Thoracic aorta (tissue), 2 donors: ENCODE data around the gene FHIT. TPM values are rescaled to one million over a fixed set of nuclear protein-coding genes. Genes with fewer than 3 reads are reported as not detected.

ENCODE experiments used
- ATAC-seq: fragments of 150-250 bp; one replicate; pipeline ENCODE4 v1.8.0; 2017; ENCODE audit warnings: low read depth; ENCODE audit not compliant: insufficient number of reproducible peaks, low FRiP score
- DNase-seq: peaks from one replicate; pipeline ENCODE4 v3.0.0-alpha.2; 2020; ENCODE audit warnings: low spot score
- H3K27ac ChIP-seq, 2 donors: fragments of 200-600 bp; sonication (generic); 1 replicate in 1 of 2; 2 replicates in 1 of 2; pipeline ENCODE4 v1.5.1; 2016; ENCODE audit warnings: mild to moderate bottlenecking in 2 of 2, moderate library complexity in 2 of 2
- H3K27me3 ChIP-seq: fragments of 200-600 bp; sonication (generic); replicated peaks from 2 replicates; pipeline ENCODE4 v1.6.0; 2016; ENCODE audit warnings: mild to moderate bottlenecking; ENCODE audit not compliant: insufficient read depth
- H3K36me3 ChIP-seq: fragments of 200-600 bp; sonication (generic); one replicate; pipeline ENCODE4 v1.5.1; 2016
- H3K4me1 ChIP-seq, 2 donors: fragments of 200-600 bp; sonication (generic); 1 replicate in 1 of 2; 2 replicates in 1 of 2; pipeline versions ENCODE4 v1.5.1 to v1.6.0; 2016; ENCODE audit warnings: low read depth in 2 of 2, mild to moderate bottlenecking in 1 of 2; ENCODE audit not compliant: control insufficient read depth in 1 of 2
- H3K4me3 ChIP-seq: fragments of 200-600 bp; sonication (generic); 2 replicates; pipeline ENCODE4 v1.5.1; 2016; ENCODE audit warnings: mild to moderate bottlenecking
- H3K9me3 ChIP-seq: fragments of 200-600 bp; sonication (generic); 2 replicates; pipeline ENCODE4 v1.5.1; 2016
- total RNA-seq, 2 donors: library from RNA; depleted of rRNA; stranded (reverse); fragments of >200 nt; gene quantifications; one replicate each; pipeline versions ENCODE4 v1.1.0 to v1.2.3, GENCODE V29; 2016
- TF ChIP-seq, protein P1 (sequence below): fragments of 200-600 bp; sonication (generic); IDR thresholded peaks from one replicate; pipeline ENCODE4 v1.5.1; 2019; ENCODE audit warnings: antibody characterized with exemption

Gene FHIT
- total RNA-seq, 2 donors from 2014 or later, result 2.0 to 2.3 TPM

DNA sequence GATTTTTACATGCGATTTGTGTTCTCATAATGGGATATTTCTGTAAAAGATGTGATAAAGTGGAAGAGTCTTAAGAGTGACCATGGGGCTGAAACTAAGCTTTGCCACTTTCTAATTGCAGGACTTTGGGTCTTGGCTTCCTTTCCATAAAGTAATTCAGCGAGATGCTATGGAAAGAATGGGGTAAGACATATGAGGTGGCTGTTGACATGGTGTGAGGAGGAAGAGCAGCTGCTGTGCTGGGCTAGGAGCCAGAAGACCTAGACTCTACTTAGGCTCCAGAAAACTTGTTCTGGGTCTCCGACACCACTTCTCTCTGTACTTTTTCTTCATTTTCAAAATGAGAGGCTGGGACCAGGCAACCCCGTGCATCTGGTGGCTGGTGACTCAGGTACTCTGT lies 1547.0 kb downstream of the FHIT start:
- no peak overlapping the region for H3K27ac ChIP-seq
- H3K9me3 ChIP-seq, result no peaks in the 10 kb centered on the region
- no peaks in the 10 kb centered on the region for H3K27me3 ChIP-seq
- no peaks in the 10 kb centered on the region for H3K36me3 ChIP-seq
- H3K4me3 ChIP-seq, result no peak overlapping the region
- TF ChIP-seq, protein P1, sequence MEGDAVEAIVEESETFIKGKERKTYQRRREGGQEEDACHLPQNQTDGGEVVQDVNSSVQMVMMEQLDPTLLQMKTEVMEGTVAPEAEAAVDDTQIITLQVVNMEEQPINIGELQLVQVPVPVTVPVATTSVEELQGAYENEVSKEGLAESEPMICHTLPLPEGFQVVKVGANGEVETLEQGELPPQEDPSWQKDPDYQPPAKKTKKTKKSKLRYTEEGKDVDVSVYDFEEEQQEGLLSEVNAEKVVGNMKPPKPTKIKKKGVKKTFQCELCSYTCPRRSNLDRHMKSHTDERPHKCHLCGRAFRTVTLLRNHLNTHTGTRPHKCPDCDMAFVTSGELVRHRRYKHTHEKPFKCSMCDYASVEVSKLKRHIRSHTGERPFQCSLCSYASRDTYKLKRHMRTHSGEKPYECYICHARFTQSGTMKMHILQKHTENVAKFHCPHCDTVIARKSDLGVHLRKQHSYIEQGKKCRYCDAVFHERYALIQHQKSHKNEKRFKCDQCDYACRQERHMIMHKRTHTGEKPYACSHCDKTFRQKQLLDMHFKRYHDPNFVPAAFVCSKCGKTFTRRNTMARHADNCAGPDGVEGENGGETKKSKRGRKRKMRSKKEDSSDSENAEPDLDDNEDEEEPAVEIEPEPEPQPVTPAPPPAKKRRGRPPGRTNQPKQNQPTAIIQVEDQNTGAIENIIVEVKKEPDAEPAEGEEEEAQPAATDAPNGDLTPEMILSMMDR, result no peak
- no peak for ATAC-seq
- no peaks in the 10 kb centered on the region for H3K4me1 ChIP-seq
- no peak for DNase-seq

DNA sequence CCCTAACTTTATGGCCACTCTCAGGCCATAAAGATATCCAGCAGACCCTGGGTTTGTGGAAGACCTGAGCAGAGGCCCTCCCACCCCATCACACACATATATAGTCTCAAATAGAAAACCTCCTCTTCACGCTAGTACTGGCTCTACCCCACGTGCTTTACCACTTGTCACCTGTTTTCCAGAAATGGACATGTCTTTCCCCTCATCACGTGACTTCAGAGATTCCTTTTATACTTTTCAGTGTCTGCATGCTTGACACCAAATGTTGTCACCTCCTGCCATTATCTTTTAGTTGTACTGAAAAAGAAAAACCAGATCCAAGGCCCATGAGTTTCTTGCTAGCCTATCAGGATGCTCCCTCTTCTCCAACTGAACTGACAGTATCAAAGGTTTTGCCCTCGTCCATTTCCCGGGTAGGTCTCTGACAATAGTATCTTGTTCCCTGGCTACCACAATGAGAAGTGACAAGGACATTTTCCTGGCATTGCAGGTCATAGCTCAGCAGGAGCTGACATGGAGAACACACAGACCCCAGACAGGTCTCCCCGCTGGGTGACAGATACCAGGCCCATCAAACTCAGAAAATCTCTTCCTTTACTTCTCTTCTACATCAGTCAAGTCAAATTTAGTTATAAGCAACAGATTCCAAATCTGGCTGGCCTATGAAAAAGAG lies 1551.5 kb downstream of the FHIT start:
- no peak overlapping the region for H3K4me3 ChIP-seq
- H3K36me3 ChIP-seq, result no peaks in the 10 kb centered on the region
- TF ChIP-seq, protein P1, result no peak
- no peaks in the 10 kb centered on the region for H3K27me3 ChIP-seq
- H3K9me3 ChIP-seq, result no peaks in the 10 kb centered on the region
- H3K4me1 ChIP-seq, result no peaks in the 10 kb centered on the region
- ATAC-seq (no peak), DNase-seq (no peak)
- no peak overlapping the region for H3K27ac ChIP-seq
